ENCODE measurements around the gene CD55. TPM values are rescaled to one million over a fixed set of nuclear protein-coding genes. Genes with fewer than 3 reads are reported as not detected.
A peak's percentile ranks its signal among the peaks of the same experiment; 100 is the strongest.

Gene CD55
- total and polyA plus RNA-seq, 8 donors, result 8.1 to 25.7 (median 15.7) TPM

DNA sequence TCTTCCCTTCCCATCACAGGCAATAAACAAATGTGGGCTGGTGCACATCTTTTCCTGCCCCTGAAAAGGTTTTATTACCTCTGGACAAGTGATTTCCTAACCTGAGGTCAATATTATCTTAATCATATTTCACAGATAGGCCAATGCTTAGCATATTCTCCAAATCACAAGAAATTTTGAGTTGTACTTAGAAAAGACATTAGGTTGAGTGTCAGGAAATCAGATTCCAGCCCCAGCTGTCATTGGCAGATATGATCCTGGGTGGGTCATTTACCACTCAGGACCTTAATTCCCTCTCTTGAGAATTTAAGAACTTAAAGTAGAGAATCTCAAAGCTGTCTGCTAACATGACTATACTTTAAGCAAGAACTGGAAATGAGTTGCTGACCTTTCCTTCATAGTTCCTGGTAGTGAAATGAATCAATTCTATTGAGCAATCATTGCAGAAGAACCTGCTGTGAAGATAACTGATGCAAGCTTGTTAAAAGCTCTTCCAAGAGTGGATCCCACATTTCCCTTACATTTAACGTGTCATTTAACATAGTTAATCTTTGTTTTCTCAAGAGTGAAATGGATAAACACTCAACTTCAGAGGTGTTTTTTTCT is 86.3 kb downstream of the CD55 start:
- Histone ChIP-seq H3K36me3 (no peaks in the 10 kb centered on the region), H3K4me3 (no peak overlapping the region), H3K27me3 (no peaks in the 10 kb centered on the region), H3K27ac (no peak overlapping the region), H3K9me3 (no peaks in the 10 kb centered on the region), H3K4me1 (peaks cover 0 to 3% (median 0%) of the 10 kb centered on the region in 3 donors)
- no peak for FAIRE-seq
- peak in 1 of 4 donors; percentile 56 for ATAC-seq
- TF ChIP-seq, protein P1, sequence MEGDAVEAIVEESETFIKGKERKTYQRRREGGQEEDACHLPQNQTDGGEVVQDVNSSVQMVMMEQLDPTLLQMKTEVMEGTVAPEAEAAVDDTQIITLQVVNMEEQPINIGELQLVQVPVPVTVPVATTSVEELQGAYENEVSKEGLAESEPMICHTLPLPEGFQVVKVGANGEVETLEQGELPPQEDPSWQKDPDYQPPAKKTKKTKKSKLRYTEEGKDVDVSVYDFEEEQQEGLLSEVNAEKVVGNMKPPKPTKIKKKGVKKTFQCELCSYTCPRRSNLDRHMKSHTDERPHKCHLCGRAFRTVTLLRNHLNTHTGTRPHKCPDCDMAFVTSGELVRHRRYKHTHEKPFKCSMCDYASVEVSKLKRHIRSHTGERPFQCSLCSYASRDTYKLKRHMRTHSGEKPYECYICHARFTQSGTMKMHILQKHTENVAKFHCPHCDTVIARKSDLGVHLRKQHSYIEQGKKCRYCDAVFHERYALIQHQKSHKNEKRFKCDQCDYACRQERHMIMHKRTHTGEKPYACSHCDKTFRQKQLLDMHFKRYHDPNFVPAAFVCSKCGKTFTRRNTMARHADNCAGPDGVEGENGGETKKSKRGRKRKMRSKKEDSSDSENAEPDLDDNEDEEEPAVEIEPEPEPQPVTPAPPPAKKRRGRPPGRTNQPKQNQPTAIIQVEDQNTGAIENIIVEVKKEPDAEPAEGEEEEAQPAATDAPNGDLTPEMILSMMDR (IDR thresholded peaks at IDR 0.05), result no peak
- intact Hi-C loops (cut with DNase I), result loop anchor here in 1 of 3 donors (10.0 kb wide), 1 partner anchor 323 kb away; the partner anchor contains the start of gene C4BPB
- no peak for DNase-seq
- 9 to 15% methylated on average over 1 of the region's 1 CpG for WGBS, 2 donors

Other genes starting within 250 kb of the CD55 start
- 1 to 10 TPM; 1.6 to 6.3 (median 3.1) TPM for gene C4BPB, start 232.8 kb upstream of the CD55 start, total RNA-seq
- gene C4BPB, start 232.8 kb upstream of the CD55 start, polyA plus RNA-seq, result 10 to 100 TPM in 1 of 2 donors, 1 to 10 TPM in 1; 7.0 to 34.1 TPM
- gene C4BPA, start 217.4 kb upstream of the CD55 start, total RNA-seq, result 10 to 100 TPM in 1 of 6 donors, 1 to 10 TPM in 5; 1.4 to 15.4 (median 7.7) TPM
- 10 to 100 TPM in 1 of 2 donors, 1 to 10 TPM in 1; 7.2 to 11.9 TPM for gene C4BPA, start 217.4 kb upstream of the CD55 start, polyA plus RNA-seq
- gene CR2, start 132.7 kb downstream of the CD55 start, total RNA-seq, result under 1 TPM in 5 of 6 donors, not detected in 1; 0.03 to 0.34 (median 0.14) TPM
- under 1 TPM; 0.04 to 0.07 TPM for gene CR2, start 132.7 kb downstream of the CD55 start, polyA plus RNA-seq
- gene CR1, start 174.5 kb downstream of the CD55 start, total RNA-seq, result 1 to 10 TPM in 3 of 6 donors, under 1 TPM in 3; 0.14 to 4.7 (median 1.0) TPM
- under 1 TPM; 0.05 to 0.08 TPM for gene CR1, start 174.5 kb downstream of the CD55 start, polyA plus RNA-seq

Data from pancreas (tissue), 10 donors.